K562 (cell line): ENCODE results near the gene CALY. TPM values are rescaled to one million over a fixed set of nuclear protein-coding genes. Genes with fewer than 3 reads are reported as not detected.

Source experiments
- ATAC-seq: fragments of 200-7000 bp; cut with Tn5 transposase; 3 replicates; pipeline ENCODE4 v1.9.1; 2020; ENCODE audit warnings: moderate library complexity
- BruUV-seq: library from RNA; stranded (reverse); fragments of 400-500 nt; replicated peaks from 2 replicates; lab custom pipeline; 2021; lab: Mats Ljungman, UMichigan
- CTCF ChIA-PET: fragments of 300-600 bp; formaldehyde crosslinking; extraction: SDS; loops from one replicate; lab custom pipeline; 2021; ENCODE audit warnings: low intra/inter-chr PET ratio; lab: Yijun Ruan, JAX
- POLR2A ChIA-PET: fragments of 300-600, 350-650 bp; sonication (Branson Sonifier 250); formaldehyde crosslinking; extraction: SDS; loops from one replicate; lab custom pipeline; 2021; ENCODE audit warnings: antibody characterized with exemption, inconsistent platforms; lab: Yijun Ruan, JAX
- DNase-seq, 4 experiments: peaks; one replicate each; pipeline versions ENCODE4 v3.0.0 to v3.0.0-alpha.2; 2011 to 2018; ENCODE audit warnings: low spot score in 3 of 4, mixed read lengths in 3 of 4; ENCODE audit errors: extremely low read depth in 1 of 4
- FAIRE-seq: peaks from 2 replicates; lab custom pipeline; 2011; peaks lifted over from hg19 to GRCh38; lab: Jason Lieb, UNC
- H2AFZ ChIP-seq: 2 replicates; pipeline ENCODE4 v1.6.0; 2011; ENCODE audit warnings: low read depth, low read length, control low read depth, inconsistent platforms
- H3K27ac ChIP-seq: fragments of 200-600 bp; 3 replicates; pipeline ENCODE4 v1.8.0; 2011; ENCODE audit warnings: low read depth, mild to moderate bottlenecking, control low read depth, inconsistent platforms, low read length, moderate library complexity, mixed read lengths; ENCODE audit errors: extremely low read depth
- H3K27me3 ChIP-seq, 2 experiments: fragments of 300-600 bp in 1 of 2; 2 replicates in 1 of 2; 3 replicates in 1 of 2; pipeline versions ENCODE4 v1.6.0 to v1.8.0; 2011; ENCODE audit warnings: inconsistent platforms in 2 of 2, low read length in 2 of 2, mild to moderate bottlenecking in 1 of 2, mixed read lengths in 1 of 2, moderate library complexity in 1 of 2; ENCODE audit not compliant: control insufficient read depth in 2 of 2, insufficient read depth in 2 of 2
- H3K36me3 ChIP-seq: fragments of 300-600 bp; 3 replicates; pipeline ENCODE4 v1.8.0; 2011; ENCODE audit warnings: mild to moderate bottlenecking, low read length, inconsistent platforms; ENCODE audit not compliant: control insufficient read depth, insufficient read depth
- H3K4me1 ChIP-seq, 2 experiments: fragments of 200-600 bp in 1 of 2; replicated peaks in 1 of 2; 2 replicates in 1 of 2; 3 replicates in 1 of 2; pipeline versions ENCODE4 v1.5.1 to v1.8.0; 2011; ENCODE audit warnings: inconsistent platforms in 2 of 2, low read length in 2 of 2, mild to moderate bottlenecking in 1 of 2, mixed read lengths in 1 of 2, moderate library complexity in 1 of 2; ENCODE audit not compliant: control insufficient read depth in 2 of 2, insufficient read depth in 2 of 2
- H3K4me2 ChIP-seq: 2 replicates; pipeline ENCODE4 v1.6.1; 2011; ENCODE audit warnings: low read length, control low read depth, inconsistent platforms, mixed read lengths; ENCODE audit not compliant: insufficient read depth
- H3K4me3 ChIP-seq: fragments of 200-600 bp; sonication (generic), shearing (Covaris generic); 2 replicates; pipeline ENCODE4 v1.5.1; 2016; ENCODE audit warnings: control low read depth, inconsistent platforms
- H3K79me2 ChIP-seq: fragments of 200-600 bp; 3 replicates; pipeline ENCODE4 v1.8.0; 2011; ENCODE audit warnings: low read length, inconsistent platforms; ENCODE audit not compliant: control insufficient read depth, insufficient read depth
- H3K9ac ChIP-seq, 2 experiments: 2 replicates each; pipeline versions ENCODE4 v1.6.0 to v1.6.1; 2011; ENCODE audit warnings: low read depth in 2 of 2, low read length in 2 of 2, control low read depth in 1 of 2, inconsistent platforms in 1 of 2, mild to moderate bottlenecking in 1 of 2, mixed read lengths in 1 of 2; ENCODE audit not compliant: insufficient read depth in 1 of 2
- H3K9me1 ChIP-seq: one replicate; pipeline ENCODE4 v1.6.0; 2011; ENCODE audit warnings: inconsistent platforms, mild to moderate bottlenecking, low read length, moderate library complexity; ENCODE audit not compliant: control insufficient read depth, insufficient read depth
- H3K9me3 ChIP-seq: replicated peaks from 2 replicates; pipeline ENCODE4 v1.5.1; 2011; ENCODE audit warnings: low read depth, low read length, inconsistent platforms; ENCODE audit not compliant: control insufficient read depth, insufficient read depth
- H4K20me1 ChIP-seq: replicated peaks from 2 replicates; pipeline ENCODE4 v1.6.1; 2011; ENCODE audit warnings: low read length, inconsistent platforms, mixed read lengths; ENCODE audit not compliant: control insufficient read depth, insufficient read depth
- MIER1 ChIP-seq: fragments of 450-650 bp; IDR thresholded peaks from 2 replicates; pipeline ENCODE4 v1.6.1; 2016; ENCODE audit warnings: antibody characterized with exemption, mild to moderate bottlenecking, low read depth
- POLR2G ChIP-seq: fragments of 200-400 bp; formaldehyde crosslinking; IDR thresholded peaks from 2 replicates; pipeline ENCODE4 v1.6.1; 2017; ENCODE audit warnings: low read depth, mild to moderate bottlenecking, antibody characterized with exemption, low read length, moderate library complexity
- WGBS: fragments of 100-300 bp; shearing (Covaris generic); methylation state at CpG from one replicate; pipeline ENCODE4 v1.1.6; 2016; ENCODE audit warnings: low coverage, mixed read lengths; ENCODE audit not compliant: insufficient coverage; ENCODE audit errors: missing lambda C conversion rate; 5-methylcytosine and 5-hydroxymethylcytosine counted together
- in situ Hi-C: fragments of 300-500 bp; cut with MboI; formaldehyde crosslinking; loops from 4 replicates; pipeline ENCODE4 v1.15.0; 2018; ENCODE audit warnings: inconsistent platforms, mixed read lengths
- intact Hi-C: fragments of 100-400 bp; cut with micrococcal nuclease; formaldehyde crosslinking; loops from 2 replicates; pipeline ENCODE4 v1.14.2; 2022
- polyA plus RNA-seq, 8 experiments: library from polyadenylated mRNA; depleted of rRNA in 4 of 8; stranded (reverse) in 5 of 8; unstranded in 3 of 8; fragments of >200 nt; fragmentation: Nextera tagmentation in 2 of 8; fragmentation: Illumina TruSeq in 1 of 8; extraction: Ambion mirVana in 2 of 8; extraction: Trizol in 1 of 8; gene quantifications; 2 replicates each; pipeline versions ENCODE4 v1.2.1 to v1.2.3, GENCODE V29; 2011 to 2014; ENCODE audit warnings: inconsistent platforms in 1 of 8, missing spikeins in 1 of 8
- total RNA-seq, 7 experiments: library from RNA; depleted of rRNA in 6 of 7; stranded (reverse); fragments of >200 nt in 6 of 7; fragmentation: Illumina TruSeq in 2 of 7; extraction: Trizol in 2 of 7; gene quantifications; 2 replicates each; pipeline versions ENCODE4 v1.2.1 to v1.2.3, GENCODE V29; 2011 to 2021; ENCODE audit warnings: low replicate concordance in 1 of 7

CALY gene
- total and polyA plus RNA-seq, 9 of the 15 experiments (the other 6 are each of a cell fraction or from before 2014, with no cell fraction given), result not detected

DNA sequence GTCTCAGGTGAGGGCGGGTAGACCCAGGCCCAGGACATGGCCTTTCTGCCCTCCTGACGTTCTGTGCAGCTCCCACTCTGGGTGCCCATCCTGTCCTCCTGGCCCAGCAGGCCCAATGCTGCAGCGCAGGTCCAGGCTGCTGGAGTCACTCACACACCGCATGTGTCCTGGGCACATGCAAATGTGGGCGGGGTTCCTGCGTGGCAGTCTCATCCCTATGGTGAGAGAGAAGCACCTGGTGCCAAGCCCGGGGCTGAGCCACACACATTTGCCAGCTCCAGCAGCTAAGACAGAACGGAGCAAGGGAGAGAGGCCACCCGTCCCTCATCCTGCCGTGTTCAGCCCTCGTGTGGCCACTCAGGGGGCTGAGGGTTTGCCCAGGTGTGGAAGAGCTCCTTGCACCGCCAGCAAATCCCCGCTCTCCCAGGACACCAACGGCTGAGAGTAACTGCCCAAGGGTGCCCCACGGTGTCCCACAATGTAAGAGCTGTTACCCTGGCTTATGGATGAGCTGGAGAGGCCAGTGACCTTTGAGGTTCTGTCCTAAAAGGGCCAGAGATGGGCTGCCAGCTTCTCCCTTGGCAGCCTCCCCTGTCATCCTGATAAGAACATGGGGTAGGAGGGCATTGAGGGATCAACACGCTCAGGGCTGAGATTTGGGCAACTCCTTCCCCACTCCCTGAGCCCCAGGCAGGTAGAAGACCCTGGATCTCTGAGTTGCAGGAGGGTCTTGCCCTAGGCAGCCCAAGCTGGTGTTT lies 16.7 kb upstream of the CALY start:
- in situ Hi-C loops (no loop called here), intact Hi-C loops (no loop called here)
- no TSS peak for BruUV-seq
- H3K9me3 ChIP-seq, result no peaks in the 10 kb centered on the region
- H3K4me2 ChIP-seq, result no peak overlapping the region
- no peaks in the 10 kb centered on the region; a peak in 1 of 5 replicates for H3K27me3 ChIP-seq
- DNase-seq (no peak), ATAC-seq (no peak), FAIRE-seq (no peak)
- TF ChIP-seq POLR2G (peak; percentile 69), MIER1 (no peak)
- H4K20me1 ChIP-seq, result no peaks in the 10 kb centered on the region
- peaks cover 12% of the 10 kb centered on the region; the same call in 1 of the 3 replicates for H3K36me3 ChIP-seq
- peaks cover 12% of the 10 kb centered on the region for H3K79me2 ChIP-seq
- CTCF ChIA-PET, result no interaction called here
- peak overlapping the region in 1 of 2 experiments; percentile 9; a peak in 1 of 4 replicates for H3K9ac ChIP-seq
- no peak overlapping the region for H2AFZ ChIP-seq
- no peak overlapping the region for H3K4me3 ChIP-seq
- POLR2A ChIA-PET, result interaction anchor here (1.1 kb wide), 1 partner anchor 8 kb away, joined by 3 read pairs; no protein-coding TSS in a partner anchor
- H3K9me1 ChIP-seq, result no peaks in the 10 kb centered on the region
- peaks cover 0 to 67% of the 10 kb centered on the region in 2 experiments; a peak in 3 of 5 replicates for H3K4me1 ChIP-seq
- no peak overlapping the region for H3K27ac ChIP-seq
- WGBS, result 45% methylated on average over 13 of the region's 16 CpGs
